GM13977 (cell line): ENCODE results near the gene CAMK1D.

Experiments
- DNase-seq: peaks from one replicate; pipeline ENCODE4 v3.0.0; 2012; ENCODE audit warnings: low spot score
- CTCF ChIP-seq: IDR thresholded peaks from 2 replicates; pipeline ENCODE4 v1.5.1; 2012; ENCODE audit warnings: mild to moderate bottlenecking, control low read depth; ENCODE audit not compliant: insufficient read depth; ENCODE audit errors: extremely low read depth, missing control alignments
- in situ Hi-C: fragments of 300-500 bp; cut with MboI; formaldehyde crosslinking; loops from one replicate; pipeline ENCODE4 v1.12.0; 2022; ENCODE audit warnings: low sequenced_read_pairs, low pct_unique_long_range_greater_than_20kb, mixed read lengths, inconsistent platforms; ENCODE audit not compliant: unreplicated experiment

The CAMK1D gene

DNA sequence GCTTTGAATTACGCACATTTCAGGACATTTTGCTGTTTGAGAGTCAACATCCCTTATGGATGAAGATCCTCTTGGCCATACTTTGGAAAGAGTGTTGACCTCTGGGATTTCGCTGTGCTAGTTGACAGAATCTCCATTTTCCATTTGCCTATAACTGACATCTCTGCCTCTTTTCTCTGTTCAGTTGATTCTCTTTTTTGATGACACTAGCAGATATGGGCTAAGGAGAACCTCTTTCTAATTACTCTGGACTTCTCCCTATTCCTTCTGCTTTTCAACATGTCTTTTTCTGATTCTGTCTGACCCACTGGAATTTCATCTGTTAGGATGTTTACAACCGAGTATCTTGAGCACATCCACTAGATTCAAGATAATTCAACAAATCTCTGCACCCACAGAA is 311.5 kb downstream of the CAMK1D start:
- TF ChIP-seq CTCF = no peak
- in situ Hi-C loops = no loop called here

DNA sequence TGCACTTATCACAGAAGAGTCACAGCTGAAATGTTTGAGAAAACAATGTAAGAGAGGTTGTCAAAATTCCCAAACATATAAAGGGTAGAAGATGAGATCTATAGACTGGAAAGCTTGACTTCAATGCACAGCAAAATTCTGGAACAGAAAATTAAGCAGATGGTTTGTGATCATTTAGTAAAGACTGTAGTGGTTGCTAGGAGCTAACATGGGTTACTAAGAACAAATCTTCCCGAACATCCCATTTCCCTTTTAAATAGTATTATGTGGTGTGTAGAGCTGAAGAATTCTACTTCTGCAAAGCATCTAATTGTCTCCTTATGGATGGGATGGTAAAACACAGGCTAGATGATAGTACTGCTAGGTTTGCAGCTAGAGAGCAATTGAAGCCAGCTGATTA is 312.3 kb downstream of the CAMK1D start:
- in situ Hi-C loops = no loop called here
- TF ChIP-seq CTCF = no peak

More for the DNA sequence above, 311.5 kb downstream of the CAMK1D start:
- no peak for DNase-seq

GRCh38 chr10:12663863-12664262 is 314.5 kb downstream of the CAMK1D start:
- in situ Hi-C loops = no loop called here
- DNase-seq = no peak
- TF ChIP-seq CTCF = no peak

More for the DNA sequence above, 312.3 kb downstream of the CAMK1D start:
- no peak for DNase-seq

DNA sequence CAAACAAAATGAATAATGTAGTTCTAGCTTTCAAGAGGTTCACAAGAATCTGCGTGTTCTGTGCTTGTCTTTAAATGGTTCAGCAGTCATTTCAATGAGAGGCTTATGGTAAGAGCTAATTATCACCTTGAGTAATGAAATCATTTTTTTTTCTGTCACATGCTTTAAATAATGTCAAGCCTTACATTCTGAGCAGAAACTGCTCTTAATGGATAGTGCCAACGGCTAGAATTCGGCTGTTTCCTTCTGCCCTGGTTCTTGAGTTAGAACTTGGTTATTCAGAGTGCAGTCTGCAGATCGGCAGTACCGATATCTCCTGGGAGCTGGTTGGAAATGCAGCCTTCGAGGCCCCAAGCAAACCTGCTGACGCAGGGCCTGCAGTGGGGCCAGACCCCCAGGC is 316.2 kb downstream of the CAMK1D start:
- in situ Hi-C loops = no loop called here
- no peak for TF ChIP-seq CTCF
- DNase-seq = no peak

DNA sequence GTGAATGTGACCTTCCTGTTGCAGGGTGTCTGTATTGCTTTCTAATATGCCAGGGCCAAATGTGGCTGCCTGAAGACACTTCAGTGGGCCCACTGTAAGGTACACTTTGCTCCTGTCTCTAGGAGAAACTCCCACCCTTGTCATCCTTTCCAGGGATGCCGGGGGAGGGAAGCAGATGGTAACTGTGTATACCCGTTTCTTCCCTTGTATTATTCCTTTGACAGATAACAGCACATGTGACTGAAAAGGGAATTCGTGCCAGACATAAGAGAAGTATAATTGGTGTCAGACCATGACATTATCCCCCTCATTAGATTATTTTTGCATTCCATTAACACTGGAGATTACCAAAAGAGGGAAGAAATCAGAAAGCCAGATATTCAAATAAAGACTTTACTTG is 317.7 kb downstream of the CAMK1D start:
- DNase-seq = no peak
- in situ Hi-C loops = no loop called here
- TF ChIP-seq CTCF = no peak

- in situ Hi-C loops = no loop called here
- TF ChIP-seq CTCF = no peak
- no peak for DNase-seq
Observed at GRCh38 chr10:12668634-12669033, 319.3 kb downstream of the CAMK1D start.

- in situ Hi-C loops = no loop called here
- no peak for TF ChIP-seq CTCF
- no peak for DNase-seq
Observed at GRCh38 chr10:12670004-12670403, 320.7 kb downstream of the CAMK1D start.
